GM18867 (cell line): ENCODE measurements around the gene CDYL2.
A peak's percentile ranks its signal among the peaks of the same experiment; 100 is the strongest.
"Not testable (repeated sequence)": the region's sequence is repeated elsewhere in the genome, so short reads cannot be mapped to it uniquely, and the experiment has no call there.

Experiments
- ATAC-seq: cut with Tn5 transposase; IDR thresholded peaks from one replicate; pipeline ENCODE4 v1.9.1; 2021; ENCODE audit warnings: mild to moderate bottlenecking, moderate library complexity; ENCODE audit not compliant: unreplicated experiment

Gene CDYL2

DNA sequence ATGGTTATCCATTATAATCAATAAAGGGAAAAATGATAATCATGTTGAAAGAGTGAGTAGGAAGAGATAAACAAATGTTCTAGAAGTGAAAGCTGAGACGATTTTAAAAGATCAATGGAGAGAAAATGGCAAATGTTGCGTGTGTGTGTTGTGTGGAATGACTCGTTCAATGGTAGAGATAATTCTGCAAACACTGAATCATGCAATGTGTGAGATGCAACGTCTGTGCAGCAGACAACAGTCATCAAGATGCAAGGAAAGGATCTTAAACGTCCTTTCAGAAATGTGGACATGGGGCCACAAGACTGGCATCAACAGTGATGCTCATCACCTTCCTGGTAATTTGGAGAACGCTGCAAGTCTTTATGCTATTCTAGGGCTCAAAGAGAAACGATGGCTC lies 124.4 kb downstream of the CDYL2 start:
- no peak for ATAC-seq

- ATAC-seq: no peak
Measured at GRCh38 chr16:80674884-80675283, 129.5 kb downstream of the CDYL2 start.

- no peak for ATAC-seq
Measured at GRCh38 chr16:80672379-80672778, 132.0 kb downstream of the CDYL2 start.

- ATAC-seq: no peak
Measured at GRCh38 chr16:80671281-80671849, 133.0 kb downstream of the CDYL2 start.

DNA sequence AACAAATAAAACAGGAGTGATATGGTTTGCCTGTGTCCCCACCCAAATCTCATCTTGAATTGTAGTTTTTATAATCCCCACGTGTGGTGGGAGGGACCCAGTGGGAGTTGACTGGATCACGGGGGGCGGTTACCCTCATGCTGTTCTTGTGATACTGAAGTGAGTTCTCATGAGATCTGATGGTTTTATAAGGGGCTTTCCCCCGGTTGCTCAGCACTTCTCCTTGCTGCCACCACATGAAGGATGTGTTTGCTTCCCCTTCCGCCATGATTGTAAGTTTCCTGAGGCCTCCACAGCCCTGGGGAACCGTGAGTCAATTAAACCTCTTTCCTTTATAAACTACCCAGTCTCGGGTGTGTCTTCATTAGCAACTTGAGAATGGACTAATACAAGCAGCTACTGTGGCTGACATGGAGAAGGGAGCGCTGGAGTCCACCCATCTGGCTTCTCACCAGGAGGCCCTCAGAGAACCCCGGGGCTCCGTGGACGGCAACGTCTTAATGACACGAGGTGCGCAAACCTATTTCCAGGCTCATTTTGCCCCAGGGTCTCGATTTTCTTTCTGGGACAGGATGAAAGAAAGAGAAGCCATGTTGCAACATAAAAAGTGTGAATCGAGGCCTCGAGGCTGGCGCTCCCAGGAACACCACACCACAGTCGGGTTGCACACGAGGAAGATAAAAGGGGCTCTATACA lies 134.1 kb downstream of the CDYL2 start:
- no peak for ATAC-seq

DNA sequence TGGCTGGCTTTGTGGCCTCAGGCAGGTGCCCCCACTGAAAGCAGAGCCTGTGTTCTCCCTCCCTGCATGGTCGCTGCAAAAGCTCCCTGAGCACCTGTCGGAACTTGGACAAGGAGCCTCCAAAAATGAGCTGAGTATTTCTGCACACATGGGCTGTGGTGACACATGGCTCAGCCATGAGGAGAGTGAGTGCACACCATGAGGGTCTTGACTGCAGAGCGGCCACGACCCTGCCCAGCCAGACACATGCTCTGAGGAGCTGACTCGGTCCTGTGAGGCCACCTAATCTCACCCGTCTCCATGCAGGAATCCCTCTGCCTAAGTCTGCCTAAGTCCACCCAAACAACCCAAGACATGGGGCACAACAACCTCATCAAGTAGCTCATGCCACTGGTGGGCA lies 134.7 kb downstream of the CDYL2 start:
- no peak for ATAC-seq

GRCh38 chr16:80667925-80668324 lies 136.5 kb downstream of the CDYL2 start:
- no peak for ATAC-seq

DNA sequence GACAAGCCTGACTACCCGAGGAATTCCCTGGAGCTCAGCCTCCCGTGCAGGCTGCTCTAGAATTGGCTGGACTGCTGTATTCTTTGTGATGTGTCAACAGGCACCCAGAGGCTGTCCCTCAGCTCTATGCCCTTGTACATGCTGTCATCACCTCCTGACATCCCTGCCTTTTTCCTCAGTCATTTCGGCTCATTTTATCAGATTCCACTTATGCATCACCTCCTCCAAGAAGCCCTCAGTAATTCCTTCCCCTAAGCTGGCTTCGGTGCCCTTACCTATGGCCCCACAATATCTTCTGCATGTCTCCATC lies 137.2 kb downstream of the CDYL2 start:
- ATAC-seq: no peak

- no peak for ATAC-seq
Measured at GRCh38 chr16:80666378-80667250, 137.8 kb downstream of the CDYL2 start.

GRCh38 chr16:80665356-80665755 lies 139.0 kb downstream of the CDYL2 start:
- ATAC-seq: no peak

- no peak for ATAC-seq
Measured at GRCh38 chr16:80664786-80665185, 139.6 kb downstream of the CDYL2 start.

DNA sequence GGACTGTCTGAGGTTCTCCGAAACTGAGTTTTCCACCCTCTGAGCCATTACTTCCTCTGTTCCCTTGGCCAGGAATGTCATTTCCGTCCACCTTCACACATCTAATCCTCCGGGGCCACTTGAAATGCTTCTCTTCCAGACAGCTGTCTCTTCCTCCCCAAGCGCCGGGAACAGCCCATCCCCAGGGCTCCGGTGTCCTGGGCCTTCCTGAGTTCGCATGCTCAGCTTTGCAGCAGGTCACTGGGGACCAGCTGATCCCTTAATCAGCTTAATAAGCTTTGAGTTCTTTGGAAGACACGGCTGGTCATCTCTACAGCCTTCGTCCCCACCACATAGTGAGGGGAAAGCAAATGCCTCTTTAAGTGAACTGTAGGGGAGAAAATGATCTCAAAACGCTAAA lies 140.2 kb downstream of the CDYL2 start:
- no peak for ATAC-seq

DNA sequence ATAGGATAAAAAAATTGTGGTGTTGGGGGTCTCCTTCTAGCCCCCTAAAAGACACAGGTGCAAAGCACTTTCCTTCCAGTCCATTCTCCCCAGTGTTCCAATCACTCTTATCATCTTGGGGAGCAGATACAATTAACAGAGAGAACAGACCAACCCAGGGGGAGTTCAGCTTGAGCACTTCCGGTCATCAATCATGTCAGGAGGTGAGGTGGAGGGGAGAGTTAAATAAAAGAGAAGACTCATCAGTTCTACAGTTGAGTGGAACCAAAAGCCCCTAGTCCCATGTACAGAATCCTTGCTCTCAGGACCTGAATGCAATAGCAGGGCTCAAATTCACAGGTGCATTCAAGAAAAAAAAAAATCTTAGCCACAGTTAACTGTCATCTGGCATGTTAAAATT lies 141.3 kb downstream of the CDYL2 start:
- no peak for ATAC-seq

DNA sequence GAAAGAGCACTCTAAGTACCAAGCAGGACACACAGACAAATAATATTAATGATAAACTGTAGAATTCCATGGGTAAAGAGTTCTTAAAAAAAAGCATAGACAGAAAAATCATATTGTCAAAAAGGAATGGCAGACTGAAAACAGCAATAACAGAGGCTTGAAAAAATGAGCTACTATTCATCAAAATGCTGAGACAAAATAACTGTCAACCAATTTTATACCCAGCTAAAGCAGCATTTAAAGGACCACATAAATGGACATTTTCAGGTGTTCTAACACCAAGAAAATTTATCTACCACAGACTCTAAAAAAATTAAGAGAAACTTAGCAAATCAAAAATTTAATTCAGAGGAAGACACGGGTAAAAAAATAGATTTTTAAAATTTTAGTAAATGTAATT lies 144.5 kb downstream of the CDYL2 start:
- no peak for ATAC-seq

GRCh38 chr16:80656711-80657150 lies 147.7 kb downstream of the CDYL2 start:
- peak; percentile 95 for ATAC-seq

GRCh38 chr16:80656161-80656560 lies 148.2 kb downstream of the CDYL2 start:
- no peak for ATAC-seq

DNA sequence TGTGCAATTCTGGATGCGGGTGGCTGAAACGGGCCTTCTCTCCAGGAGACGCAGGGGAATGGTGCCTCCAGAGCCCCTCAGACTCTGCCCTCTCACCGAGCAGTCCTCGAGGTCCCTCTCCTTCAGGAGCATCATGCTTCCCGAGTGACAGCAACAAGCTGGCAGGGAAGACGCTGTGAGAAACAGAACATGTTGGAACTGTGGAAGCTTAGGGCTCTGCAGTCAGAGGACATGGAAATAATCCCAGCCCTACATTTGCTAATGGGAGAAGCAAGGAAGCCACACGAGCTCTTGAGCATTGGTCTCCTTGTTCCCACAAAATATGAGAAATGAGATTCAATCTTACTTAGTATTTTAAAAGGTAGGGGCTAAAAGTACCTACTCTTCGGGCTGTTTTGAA lies 148.6 kb downstream of the CDYL2 start:
- ATAC-seq: no peak

- ATAC-seq: no peak
Measured at GRCh38 chr16:80654094-80654862, 150.1 kb downstream of the CDYL2 start.

DNA sequence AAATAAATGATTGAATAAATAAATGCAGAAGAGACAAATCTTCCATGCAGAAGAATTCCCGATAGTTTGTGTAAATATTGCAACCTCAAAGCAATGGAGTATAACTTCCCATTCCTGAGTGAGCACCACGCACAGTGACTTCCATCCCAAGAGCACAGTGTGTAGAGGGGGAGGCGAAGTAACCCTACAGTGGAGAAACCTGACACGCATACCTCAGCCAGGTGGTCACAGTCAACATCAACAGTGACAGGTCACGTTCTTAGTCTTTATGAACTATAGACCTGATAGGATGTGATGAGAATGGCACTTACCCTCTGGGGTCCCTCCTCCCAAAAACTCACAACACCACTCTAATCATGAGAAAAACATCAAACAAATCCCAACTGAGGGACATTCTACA lies 152.0 kb downstream of the CDYL2 start:
- no peak for ATAC-seq

GRCh38 chr16:80650281-80650680 lies 154.1 kb downstream of the CDYL2 start:
- ATAC-seq: not testable (repeated sequence)

DNA sequence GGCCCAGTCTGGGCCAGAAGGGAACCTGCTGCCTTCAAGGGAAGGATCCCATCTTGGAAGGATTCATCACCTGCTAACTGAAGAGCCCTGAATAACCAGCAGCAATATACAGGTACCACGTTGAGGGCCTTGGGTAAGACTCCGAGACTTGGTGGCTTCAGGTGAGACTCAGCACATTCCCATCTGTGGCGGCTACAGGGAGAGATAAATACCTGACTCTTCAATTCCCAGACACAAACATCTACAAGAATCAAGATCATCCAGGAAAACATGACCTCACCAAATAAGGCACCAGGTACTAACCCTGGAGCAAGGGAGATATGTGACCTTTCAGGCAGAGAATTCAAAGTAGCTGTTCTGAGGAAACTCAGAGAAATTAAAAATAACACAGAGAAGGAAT lies 164.1 kb downstream of the CDYL2 start:
- ATAC-seq: no peak
